ENCODE results near the gene PAX8.

DNA sequence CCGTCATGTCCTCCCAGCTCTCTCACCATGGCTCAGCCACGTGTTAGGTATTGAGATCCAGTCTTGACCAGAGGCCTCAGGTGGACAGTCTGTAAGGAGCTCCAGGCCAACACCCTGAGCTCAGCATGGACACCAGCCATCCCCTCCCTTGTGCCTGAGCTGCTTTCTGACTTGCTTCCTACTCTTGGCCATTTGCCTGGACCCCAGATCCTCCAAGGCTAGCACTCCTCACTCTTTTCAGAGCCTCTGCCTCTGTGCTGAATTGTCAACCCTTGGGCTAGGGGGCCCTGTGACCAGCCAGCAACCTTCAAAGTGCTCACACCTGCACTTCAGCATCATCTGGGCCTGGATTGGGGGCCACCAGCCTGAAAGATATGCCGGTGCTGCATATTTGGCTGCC lies 46.6 kb downstream of the PAX8 start:
- no peak for TF ChIP-seq EZH2 (IDR thresholded peaks at IDR 0.05; ENCODE audit: borderline replicate concordance, insufficient read depth, low read depth, low read length, poor library complexity, severe bottlenecking)
- no peak for TF ChIP-seq CTCF (IDR thresholded peaks at IDR 0.05)
